Stomach smooth muscle (tissue), 2 donors: Measurements from ENCODE around the gene CHST8.

ENCODE experiments used
- H3K27ac ChIP-seq: one replicate; pipeline ENCODE4 v1.7.0; 2013; ENCODE audit warnings: mild to moderate bottlenecking, low read length, inconsistent platforms
- H3K27me3 ChIP-seq, 2 donors: one replicate each; pipeline ENCODE4 v1.7.0; 2013; ENCODE audit warnings: low read length in 2 of 2; ENCODE audit not compliant: insufficient read depth in 2 of 2, control insufficient read depth in 1 of 2
- H3K36me3 ChIP-seq, 2 donors: one replicate each; pipeline ENCODE4 v1.7.0; 2013; ENCODE audit warnings: low read length in 2 of 2; ENCODE audit not compliant: control insufficient read depth in 2 of 2, insufficient read depth in 2 of 2
- H3K4me1 ChIP-seq: one replicate; pipeline ENCODE4 v1.7.0; 2013; ENCODE audit warnings: low read length; ENCODE audit not compliant: control insufficient read depth, insufficient read depth
- H3K4me3 ChIP-seq, 2 donors: one replicate each; pipeline ENCODE4 v1.7.0; 2013; ENCODE audit warnings: low read length in 2 of 2
- H3K9ac ChIP-seq, 2 donors: one replicate each; pipeline ENCODE4 v1.7.0; 2013; ENCODE audit warnings: low read length in 2 of 2, mild to moderate bottlenecking in 1 of 2
- H3K9me3 ChIP-seq, 2 donors: one replicate each; pipeline ENCODE4 v1.7.0; 2013; ENCODE audit warnings: low read length in 2 of 2; ENCODE audit not compliant: control insufficient read depth in 2 of 2
- donor health status: healthy.
- donor health status: Pancreatic carcinoma.

The CHST8 gene, protein sequence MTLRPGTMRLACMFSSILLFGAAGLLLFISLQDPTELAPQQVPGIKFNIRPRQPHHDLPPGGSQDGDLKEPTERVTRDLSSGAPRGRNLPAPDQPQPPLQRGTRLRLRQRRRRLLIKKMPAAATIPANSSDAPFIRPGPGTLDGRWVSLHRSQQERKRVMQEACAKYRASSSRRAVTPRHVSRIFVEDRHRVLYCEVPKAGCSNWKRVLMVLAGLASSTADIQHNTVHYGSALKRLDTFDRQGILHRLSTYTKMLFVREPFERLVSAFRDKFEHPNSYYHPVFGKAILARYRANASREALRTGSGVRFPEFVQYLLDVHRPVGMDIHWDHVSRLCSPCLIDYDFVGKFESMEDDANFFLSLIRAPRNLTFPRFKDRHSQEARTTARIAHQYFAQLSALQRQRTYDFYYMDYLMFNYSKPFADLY

DNA sequence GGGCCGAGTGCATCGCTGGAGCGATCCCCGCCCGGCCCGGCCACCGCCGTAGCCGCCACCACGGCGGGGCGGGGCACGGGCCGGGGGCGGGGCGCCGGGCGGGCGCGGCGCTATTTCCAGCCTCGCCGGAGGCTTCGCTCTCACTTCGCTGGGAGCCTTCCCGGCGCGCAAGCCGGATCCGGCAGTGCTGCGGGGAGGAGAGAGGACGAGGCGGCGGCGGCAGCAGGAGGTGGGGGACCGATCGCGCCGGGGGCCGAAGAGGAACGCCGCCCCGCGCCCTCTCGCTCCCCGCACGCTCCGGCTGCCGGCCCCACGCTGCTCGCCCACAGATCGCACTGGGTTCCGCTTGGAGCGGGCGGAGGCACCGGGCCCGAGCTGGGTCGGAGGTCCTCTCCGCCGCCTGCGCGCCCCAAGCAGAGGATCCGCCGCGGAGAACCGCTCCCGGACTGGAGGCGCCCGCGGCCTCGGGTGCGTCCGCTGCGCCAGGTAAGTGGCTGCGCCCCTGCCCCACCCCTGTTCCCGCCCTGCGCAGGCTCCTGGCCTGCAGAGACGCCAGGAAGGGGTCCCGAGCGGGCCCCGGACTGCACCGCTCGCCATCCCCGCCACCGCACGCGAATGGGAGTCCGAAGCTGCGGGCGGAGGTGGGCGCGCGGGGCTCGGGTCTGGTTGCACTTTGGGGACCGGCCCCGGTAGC lies at the start of gene CHST8:
CHST8 (plus strand) TSS at position 143 of the 694 bp plus-strand sequence. CDS start 67,309 bp downstream, outside the sequence.
- peaks cover 15% of the 10 kb centered on the region for H3K4me1 ChIP-seq
- H3K9ac ChIP-seq = no peak within 1 kb of the TSS
- H3K27ac ChIP-seq = no peak within 1 kb of the TSS
- H3K9me3 ChIP-seq = no peaks in the 10 kb centered on the region
- H3K4me3 ChIP-seq = peak within 1 kb of the TSS; percentile 31 to 55
- H3K27me3 ChIP-seq = peaks cover 21 to 45% of the 10 kb centered on the region in 2 donors
- H3K36me3 ChIP-seq = no peaks in the 10 kb centered on the region

DNA sequence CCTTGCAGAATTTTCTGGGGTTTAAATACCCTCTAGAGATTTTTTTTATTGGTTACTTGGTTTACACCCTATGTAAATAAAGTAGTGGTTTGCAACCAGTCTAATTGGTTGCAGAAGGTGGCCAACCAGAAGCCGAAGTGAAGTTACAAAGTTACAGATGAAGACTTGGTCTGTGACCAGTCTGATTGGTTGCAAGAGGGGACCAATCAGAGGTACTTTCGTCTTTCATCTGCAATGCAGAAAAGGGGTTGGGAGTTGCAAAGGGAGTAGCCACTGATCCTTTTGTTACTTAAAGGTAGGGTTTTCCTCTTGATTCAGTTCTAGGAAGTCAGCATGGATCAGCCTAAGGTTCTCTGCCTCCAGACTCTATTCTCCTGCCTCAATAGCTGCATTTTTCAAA lies 48.8 kb upstream of the CHST8 start:
- no peak overlapping the region for H3K9ac ChIP-seq
- H3K36me3 ChIP-seq = no peaks in the 10 kb centered on the region
- no peak overlapping the region for H3K27ac ChIP-seq
- no peak overlapping the region for H3K4me3 ChIP-seq
- H3K9me3 ChIP-seq = peaks cover 0 to 13% of the 10 kb centered on the region in 2 donors
- peaks cover 0 to 8% of the 10 kb centered on the region in 2 donors for H3K27me3 ChIP-seq
- H3K4me1 ChIP-seq = no peaks in the 10 kb centered on the region

DNA sequence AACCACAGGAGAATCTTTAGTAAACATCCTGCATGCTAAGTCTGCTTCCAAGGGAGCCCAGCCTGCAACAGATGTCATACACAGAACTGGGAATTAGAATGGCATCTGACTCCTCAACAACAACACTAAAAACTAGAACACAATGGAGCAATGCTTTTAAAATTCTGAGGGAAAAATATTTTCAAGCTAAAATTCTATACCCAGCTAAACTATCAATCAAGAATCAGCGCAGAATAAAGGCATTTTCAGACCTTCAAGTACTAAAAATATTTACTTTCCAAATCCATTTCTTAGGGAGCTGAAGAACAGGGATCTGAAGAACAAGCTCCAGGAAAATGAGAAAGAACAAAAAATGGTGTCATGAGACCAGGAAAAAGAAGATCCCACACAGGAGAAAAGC lies 46.9 kb upstream of the CHST8 start:
- no peaks in the 10 kb centered on the region for H3K4me1 ChIP-seq
- peaks cover 0 to 7% of the 10 kb centered on the region in 2 donors for H3K27me3 ChIP-seq
- no peak overlapping the region for H3K9ac ChIP-seq
- H3K27ac ChIP-seq = no peak overlapping the region
- no peaks in the 10 kb centered on the region for H3K36me3 ChIP-seq
- no peak overlapping the region for H3K4me3 ChIP-seq
- peaks cover 0 to 13% of the 10 kb centered on the region in 2 donors for H3K9me3 ChIP-seq

DNA sequence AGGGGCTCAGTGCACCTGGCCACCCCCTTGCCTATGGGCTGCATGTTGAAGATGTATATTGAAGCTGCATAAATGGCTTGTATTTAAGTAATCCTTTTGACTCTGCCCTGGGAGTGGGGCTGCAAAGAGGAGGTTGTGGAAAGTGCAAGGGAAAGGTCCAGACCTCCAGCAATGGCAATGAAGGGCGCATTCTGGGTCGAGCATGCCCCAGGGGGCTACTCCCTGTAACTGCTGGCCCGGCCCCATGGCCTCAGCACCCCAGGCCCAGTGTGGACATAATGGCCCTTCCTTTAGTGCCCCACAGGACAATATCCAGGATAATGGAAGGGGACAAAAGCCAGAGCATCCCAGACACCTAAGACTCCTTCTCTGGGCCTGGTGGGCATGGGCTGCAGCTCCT lies 43.1 kb upstream of the CHST8 start:
- no peak overlapping the region for H3K27ac ChIP-seq
- peaks cover 0 to 10% of the 10 kb centered on the region in 2 donors for H3K27me3 ChIP-seq

DNA sequence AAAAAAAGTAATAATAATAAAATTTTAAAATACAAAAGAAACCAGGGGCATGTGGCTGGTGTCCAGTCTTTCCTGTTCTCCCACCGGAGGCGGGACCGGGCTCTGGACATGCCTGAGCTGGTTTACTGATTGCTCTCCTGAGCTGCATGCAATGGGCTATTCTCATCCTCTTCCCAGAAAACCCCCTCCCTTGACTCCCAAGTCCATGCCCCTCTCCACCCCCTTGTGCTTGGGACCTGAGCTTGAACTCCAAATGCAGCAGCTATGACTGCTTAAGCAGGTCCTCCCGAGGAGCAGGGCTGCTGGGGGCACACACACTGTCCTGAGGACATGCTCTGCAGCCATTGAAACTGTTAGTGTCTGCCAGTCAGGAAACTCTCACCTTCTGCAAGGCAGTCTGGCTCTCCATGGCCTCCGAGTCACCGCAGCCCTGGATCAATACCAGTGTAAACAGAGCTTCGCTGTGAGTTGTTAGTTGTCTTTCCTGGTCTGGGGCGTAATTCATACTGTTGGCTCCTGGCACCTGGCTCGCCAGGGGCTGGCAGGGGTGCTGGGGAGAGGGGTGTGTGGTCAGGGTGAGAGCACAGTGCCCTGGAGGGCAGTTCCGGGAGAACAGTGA lies 41.6 kb upstream of the CHST8 start:
- no peak overlapping the region for H3K9ac ChIP-seq
- H3K4me3 ChIP-seq = no peak overlapping the region
- no peak overlapping the region for H3K27ac ChIP-seq

More for the DNA sequence above, 43.1 kb upstream of the CHST8 start:
- no peaks in the 10 kb centered on the region for H3K36me3 ChIP-seq
- peaks cover 0 to 13% of the 10 kb centered on the region in 2 donors for H3K9me3 ChIP-seq
- no peak overlapping the region for H3K4me3 ChIP-seq
- no peak overlapping the region for H3K9ac ChIP-seq
- no peaks in the 10 kb centered on the region for H3K4me1 ChIP-seq

DNA sequence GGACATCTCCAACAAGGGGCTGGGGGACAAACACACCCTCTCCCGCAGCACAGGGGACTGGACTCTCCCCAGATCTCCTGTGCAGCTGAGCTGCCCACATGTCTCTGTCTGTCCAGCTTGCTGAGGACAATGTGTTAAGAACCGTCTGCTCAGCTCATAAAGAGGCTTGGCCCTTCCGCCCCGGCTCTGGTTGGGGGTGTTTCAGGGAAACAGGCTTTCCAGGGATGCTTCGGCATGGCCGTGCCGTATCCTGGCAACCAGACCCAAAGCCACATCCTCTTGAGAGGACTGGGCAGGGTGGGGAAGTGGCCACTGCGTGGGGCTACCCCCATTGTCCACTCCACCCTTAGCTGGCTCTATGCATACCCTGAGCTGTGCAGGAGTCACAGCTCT lies 41.1 kb upstream of the CHST8 start:
- no peaks in the 10 kb centered on the region for H3K4me1 ChIP-seq
- no peaks in the 10 kb centered on the region for H3K9me3 ChIP-seq
- H3K36me3 ChIP-seq = no peaks in the 10 kb centered on the region
- H3K4me3 ChIP-seq = no peak overlapping the region
- H3K27me3 ChIP-seq = peaks cover 0 to 5% of the 10 kb centered on the region in 2 donors
- H3K27ac ChIP-seq = no peak overlapping the region
- H3K9ac ChIP-seq = no peak overlapping the region

More for the DNA sequence above, 41.6 kb upstream of the CHST8 start:
- Histone ChIP-seq H3K27me3 (peaks cover 0 to 5% of the 10 kb centered on the region in 2 donors), H3K4me1 (no peaks in the 10 kb centered on the region), H3K36me3 (no peaks in the 10 kb centered on the region), H3K9me3 (peaks cover 0 to under 1% of the 10 kb centered on the region in 2 donors)

DNA sequence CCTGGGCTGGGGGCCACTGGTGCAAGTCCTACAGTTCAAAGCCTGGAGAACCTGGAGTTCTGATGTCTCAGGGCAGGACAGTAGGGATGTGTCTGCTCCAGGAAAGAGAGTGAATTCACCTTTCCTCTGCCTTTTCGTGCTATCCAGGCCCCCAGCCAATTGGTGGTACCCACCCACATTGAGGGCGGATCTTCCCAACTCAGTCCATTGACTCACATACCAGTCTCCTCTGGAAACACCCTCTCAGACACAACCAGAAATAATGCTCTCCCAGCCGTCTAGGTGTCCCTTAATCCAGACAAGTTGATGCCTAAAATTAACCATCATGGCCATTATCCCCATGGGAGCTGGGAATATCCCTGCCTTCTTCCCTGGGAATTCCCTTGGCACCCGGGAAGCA lies 38.8 kb upstream of the CHST8 start:
- Histone ChIP-seq H3K36me3 (no peaks in the 10 kb centered on the region), H3K9me3 (peaks cover 0 to 6% of the 10 kb centered on the region in 2 donors), H3K4me3 (no peak overlapping the region), H3K4me1 (no peaks in the 10 kb centered on the region), H3K9ac (no peak overlapping the region), H3K27ac (no peak overlapping the region), H3K27me3 (peaks cover 0 to 5% of the 10 kb centered on the region in 2 donors)

DNA sequence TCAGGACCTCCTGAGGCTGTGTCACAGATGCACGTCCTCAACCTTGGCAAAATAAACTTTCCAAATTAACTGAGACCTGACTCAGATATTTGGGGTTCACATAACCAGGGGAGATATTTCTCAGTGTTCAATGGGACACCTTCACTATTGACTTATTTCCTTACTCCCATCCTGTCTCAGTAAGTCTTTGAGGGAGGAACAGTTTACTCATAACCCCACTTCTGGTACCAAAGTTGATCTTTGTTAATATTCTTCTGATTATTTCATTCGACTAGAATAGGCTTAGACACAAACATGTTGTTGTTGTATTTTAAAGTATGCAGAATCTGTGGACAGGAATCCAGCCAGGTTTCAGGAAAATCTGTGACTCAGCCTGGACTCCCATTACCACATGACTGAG lies 34.6 kb upstream of the CHST8 start:
- Histone ChIP-seq H3K4me1 (no peaks in the 10 kb centered on the region), H3K9me3 (peaks cover 2 to 12% of the 10 kb centered on the region in 2 donors), H3K4me3 (no peak overlapping the region)

DNA sequence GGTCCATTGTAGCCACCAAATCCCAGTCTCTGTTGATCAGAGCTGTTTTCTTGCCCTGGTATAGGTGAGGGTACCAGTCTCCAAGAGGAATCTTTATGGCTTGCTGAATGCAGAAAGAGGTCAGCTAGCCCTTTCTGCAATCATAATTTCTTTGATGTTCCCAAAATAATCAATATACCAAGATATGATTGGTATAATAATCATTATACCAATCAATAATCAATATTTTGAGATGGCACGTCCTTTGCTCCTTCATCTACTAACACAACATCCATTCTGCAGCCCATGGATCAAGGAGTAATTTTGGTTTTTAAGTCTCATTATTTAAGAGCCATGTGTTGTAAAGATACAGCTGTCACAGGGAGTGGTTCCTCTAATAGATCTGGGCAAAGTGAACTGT lies 31.5 kb upstream of the CHST8 start:
- no peak overlapping the region for H3K9ac ChIP-seq
- H3K4me3 ChIP-seq = no peak overlapping the region
- H3K36me3 ChIP-seq = no peaks in the 10 kb centered on the region
- no peaks in the 10 kb centered on the region for H3K4me1 ChIP-seq
- peaks cover 10 to 12% of the 10 kb centered on the region in 2 donors for H3K9me3 ChIP-seq
- no peaks in the 10 kb centered on the region for H3K27me3 ChIP-seq
- H3K27ac ChIP-seq = no peak overlapping the region

More for the DNA sequence above, 34.6 kb upstream of the CHST8 start:
- Histone ChIP-seq H3K27me3 (no peaks in the 10 kb centered on the region), H3K36me3 (no peaks in the 10 kb centered on the region), H3K27ac (no peak overlapping the region), H3K9ac (no peak overlapping the region)

DNA sequence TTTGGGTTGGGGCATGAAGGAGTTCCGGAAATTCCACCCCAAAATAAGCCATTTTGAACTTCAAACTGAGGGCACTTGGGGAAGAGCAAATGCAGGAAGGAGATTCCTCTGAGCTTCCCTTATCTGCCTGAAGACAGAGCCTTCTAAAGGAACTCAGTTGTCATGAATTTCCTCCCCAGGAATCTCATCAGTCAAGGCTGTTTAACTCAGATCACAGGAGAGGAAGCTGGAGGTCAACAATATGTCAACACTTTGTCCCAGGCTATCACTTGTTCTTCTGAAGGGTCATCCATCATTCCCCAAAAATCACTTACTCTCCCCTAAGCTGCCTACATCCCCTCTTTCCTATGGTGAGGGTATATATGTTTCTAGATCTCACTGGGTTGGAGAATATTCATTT lies 26.0 kb upstream of the CHST8 start:
- H3K4me3 ChIP-seq = no peak overlapping the region
- H3K9ac ChIP-seq = no peak overlapping the region
- H3K9me3 ChIP-seq = peaks cover 6 to 8% of the 10 kb centered on the region in 2 donors
- no peak overlapping the region for H3K27ac ChIP-seq
- no peaks in the 10 kb centered on the region for H3K27me3 ChIP-seq
- no peaks in the 10 kb centered on the region for H3K36me3 ChIP-seq
- no peaks in the 10 kb centered on the region for H3K4me1 ChIP-seq
